OCI-LY7 (cell line): ENCODE data around the gene GRIA1. TPM values are rescaled to one million over a fixed set of nuclear protein-coding genes. Genes with fewer than 3 reads are reported as not detected.

Source experiments
- BruUV-seq: library from RNA; stranded (reverse); fragments of 400-500 nt; replicated peaks from 2 replicates; lab custom pipeline; 2021; lab: Mats Ljungman, UMichigan
- CTCF ChIA-PET: fragments of 300-600 bp; sonication (Branson Sonifier 250); formaldehyde crosslinking; loops from one replicate; lab custom pipeline; 2022; ENCODE audit warnings: antibody characterized with exemption; ENCODE audit not compliant: unreplicated experiment; lab: Charles Lee
- POLR2A ChIA-PET: fragments of 300-600 bp; sonication (Branson Sonifier 250); formaldehyde crosslinking; loops from one replicate; lab custom pipeline; 2022; ENCODE audit warnings: antibody characterized with exemption; lab: Charles Lee
- DNase-seq: peaks from one replicate; pipeline ENCODE4 v3.0.0-alpha.2; 2015; ENCODE audit warnings: low spot score
- H2AFZ ChIP-seq: fragments of 200-600 bp; sonication (generic), shearing (Covaris generic); 2 replicates; pipeline ENCODE4 v1.6.1; 2014; ENCODE audit warnings: mild to moderate bottlenecking, antibody characterized with exemption, low read length, moderate library complexity
- H3K27ac ChIP-seq: fragments of 200-600 bp; sonication (generic); 2 replicates; pipeline ENCODE4 v1.5.1; 2014; ENCODE audit warnings: mixed run types, low read depth, mild to moderate bottlenecking, moderate library complexity, low read length, inconsistent platforms; ENCODE audit not compliant: poor library complexity, severe bottlenecking
- H3K36me3 ChIP-seq: fragments of 200-600 bp; sonication (generic); 2 replicates; pipeline ENCODE4 v1.6.1; 2014; ENCODE audit warnings: mild to moderate bottlenecking, antibody characterized with exemption, low read length, moderate library complexity, mixed read lengths; ENCODE audit not compliant: insufficient read depth
- H3K4me1 ChIP-seq: fragments of 200-600 bp; sonication (generic); 2 replicates; pipeline ENCODE4 v1.5.1; 2014; ENCODE audit warnings: mild to moderate bottlenecking, low read length; ENCODE audit not compliant: insufficient read depth, poor library complexity, severe bottlenecking
- H3K4me2 ChIP-seq: fragments of 200-600 bp; sonication (generic); 2 replicates; pipeline ENCODE4 v1.6.1; 2014; ENCODE audit warnings: mild to moderate bottlenecking, low read length
- H3K4me3 ChIP-seq: fragments of 200-600 bp; sonication (generic); 2 replicates; pipeline ENCODE4 v1.5.1; 2014; ENCODE audit warnings: mild to moderate bottlenecking, low read depth, low read length; ENCODE audit not compliant: poor library complexity, severe bottlenecking
- H3K79me2 ChIP-seq: fragments of 200-600 bp; sonication (generic); 2 replicates; pipeline ENCODE4 v1.6.1; 2016; ENCODE audit warnings: low read depth, mild to moderate bottlenecking, low read length, moderate library complexity, mixed read lengths; ENCODE audit not compliant: insufficient read depth
- H3K9me2 ChIP-seq: fragments of 200-600 bp; sonication (generic); 2 replicates; pipeline ENCODE4 v1.6.1; 2016; ENCODE audit warnings: mild to moderate bottlenecking, low read length, mixed read lengths; ENCODE audit not compliant: insufficient read depth
- H3K9me3 ChIP-seq: fragments of 200-600 bp; sonication (generic); 2 replicates; pipeline ENCODE4 v1.6.1; 2014; ENCODE audit warnings: mild to moderate bottlenecking, mixed run types, low read length, mixed read lengths
- H4K20me1 ChIP-seq: fragments of 200-600 bp; sonication (generic); 2 replicates; pipeline ENCODE4 v1.6.1; 2014; ENCODE audit warnings: mild to moderate bottlenecking, antibody characterized with exemption, low read length, moderate library complexity, mixed read lengths; ENCODE audit not compliant: insufficient read depth
- CTCF ChIP-seq: fragments of 200-600 bp; sonication (generic); conservative IDR thresholded peaks from 2 replicates; pipeline ENCODE4 v1.5.1; 2014; ENCODE audit warnings: mild to moderate bottlenecking, antibody characterized with exemption, low read length, moderate library complexity, mixed read lengths
- EZH2phosphoT487 ChIP-seq: fragments of 200-600 bp; sonication (generic); IDR thresholded peaks from 2 replicates; pipeline ENCODE4 v1.6.1; 2018; ENCODE audit warnings: low read depth, borderline replicate concordance, mild to moderate bottlenecking, mixed run types, antibody characterized with exemption, low read length, moderate library complexity, mixed read lengths
- intact Hi-C: fragments of 100-400 bp; cut with micrococcal nuclease; formaldehyde crosslinking; loops from one replicate; pipeline ENCODE4 v1.10.0; 2022; ENCODE audit not compliant: unreplicated experiment
- total RNA-seq, 2 experiments: library from RNA; depleted of rRNA in 1 of 2; stranded (reverse); fragments of >200 nt in 1 of 2; shearing (Covaris generic) in 1 of 2; gene quantifications; 2 replicates each; pipeline ENCODE4 v1.2.3, GENCODE V29; 2014 to 2022

The GRIA1 gene
- total RNA-seq, 2 experiments from 2014 or later, result not detected

- no peaks in the 10 kb centered on the region for H3K79me2 ChIP-seq
- CTCF ChIA-PET, result no interaction called here
- H3K4me2 ChIP-seq, result no peak overlapping the region
- TF ChIP-seq EZH2phosphoT487 (no peak), CTCF (no peak)
- no peaks in the 10 kb centered on the region for H3K36me3 ChIP-seq
- H3K9me2 ChIP-seq, result no peaks in the 10 kb centered on the region
- no peaks in the 10 kb centered on the region for H3K9me3 ChIP-seq
- H3K4me3 ChIP-seq, result no peak overlapping the region
- no TSS peak for BruUV-seq
- H3K27ac ChIP-seq, result no peak overlapping the region
- intact Hi-C loops, result loop anchor here (10.0 kb wide), 2 partner anchors 142 to 328 kb away; partner anchors contain the start of gene GRIA1
- H4K20me1 ChIP-seq, result no peaks in the 10 kb centered on the region
- POLR2A ChIA-PET, result no interaction called here
- no peak overlapping the region; the same call in 1 of the 2 replicates for H2AFZ ChIP-seq
- H3K4me1 ChIP-seq, result peaks cover 46% of the 10 kb centered on the region
- DNase-seq, result no peak
Measured at GRCh38 chr5:153823036-153823435, 332.6 kb downstream of the GRIA1 start.

GRCh38 chr5:153824909-153825308 lies 334.4 kb downstream of the GRIA1 start:
- Histone ChIP-seq H3K4me3 (peak overlapping the region; percentile 48), H3K79me2 (no peaks in the 10 kb centered on the region), H3K36me3 (no peaks in the 10 kb centered on the region), H3K4me2 (peak overlapping the region; percentile 84), H3K9me2 (no peaks in the 10 kb centered on the region), H3K27ac (peak overlapping the region; percentile 79), H2AFZ (peak overlapping the region; percentile 74; the same call in 1 of the 2 replicates), H3K9me3 (no peaks in the 10 kb centered on the region), H3K4me1 (peaks cover 46% of the 10 kb centered on the region), H4K20me1 (no peaks in the 10 kb centered on the region)
- BruUV-seq, result no TSS peak
- ChIA-PET CTCF (no interaction called here), POLR2A (interaction anchor here (1.0 to 1.1 kb wide), 2 partner anchors 10 to 364 kb away, joined by 3 read pairs; no protein-coding TSS in a partner anchor)
- peak; percentile 92 for DNase-seq
- intact Hi-C loops, result loop anchor here (10.0 kb wide), 2 partner anchors 140 to 330 kb away; partner anchors contain the start of gene GRIA1
- TF ChIP-seq EZH2phosphoT487 (no peak), CTCF (no peak)

- peak; percentile 39 for DNase-seq
- no peaks in the 10 kb centered on the region for H3K79me2 ChIP-seq
- no peaks in the 10 kb centered on the region for H3K36me3 ChIP-seq
- ChIA-PET POLR2A (interaction anchor here (0.6 to 2.0 kb wide), 2 partner anchors 9 to 11 kb away, joined by 3 to 5 read pairs; no protein-coding TSS in a partner anchor), CTCF (no interaction called here)
- H3K4me1 ChIP-seq, result peaks cover 50% of the 10 kb centered on the region
- no peak overlapping the region for H3K4me3 ChIP-seq
- TF ChIP-seq EZH2phosphoT487, result no peak
- TF ChIP-seq CTCF, result peak; percentile 75
- no peaks in the 10 kb centered on the region for H4K20me1 ChIP-seq
- H3K4me2 ChIP-seq, result peak overlapping the region; percentile 84
- H3K9me2 ChIP-seq, result no peaks in the 10 kb centered on the region
- H3K27ac ChIP-seq, result peak overlapping the region; percentile 79
- no peaks in the 10 kb centered on the region; the same call in 1 of the 2 replicates for H3K9me3 ChIP-seq
- H2AFZ ChIP-seq, result peak overlapping the region; percentile 18; the same call in 1 of the 2 replicates
- intact Hi-C loops, result loop anchor here (10.0 kb wide), 2 partner anchors 137 to 333 kb away; partner anchors contain the start of gene GRIA1
- no TSS peak for BruUV-seq
Measured at GRCh38 chr5:153827397-153827796, 336.9 kb downstream of the GRIA1 start.
